ENCODE results near the gene UBXN2A.
"Not testable (repeated sequence)": the region's sequence is repeated elsewhere in the genome, so short reads cannot be mapped to it uniquely, and the experiment has no call there.

The UBXN2A gene

GRCh38 chr2:23941644-23942043 is 1.4 kb downstream of the UBXN2A start:
- DNase-seq (ENCODE audit: low spot score), result no peak

- no peak for DNase-seq (ENCODE audit: low spot score)
These were observed 3.4 kb downstream of the UBXN2A start for GRCh38 chr2:23943666-23944065.

GRCh38 chr2:23944527-23944926 is 4.3 kb downstream of the UBXN2A start:
- no peak for DNase-seq (ENCODE audit: low spot score)

- no peak for DNase-seq (ENCODE audit: low spot score)
These were observed 4.7 kb downstream of the UBXN2A start for GRCh38 chr2:23944976-23945375.

GRCh38 chr2:23947350-23947749 is 7.1 kb downstream of the UBXN2A start:
- no peak for DNase-seq (ENCODE audit: low spot score)

GRCh38 chr2:23952558-23952957 is 12.3 kb downstream of the UBXN2A start:
- DNase-seq (ENCODE audit: low spot score), result not testable (repeated sequence)

GRCh38 chr2:23953625-23954024 is 13.4 kb downstream of the UBXN2A start:
- DNase-seq (ENCODE audit: low spot score), result no peak

GRCh38 chr2:23954325-23955014 is 14.2 kb downstream of the UBXN2A start:
- DNase-seq (ENCODE audit: low spot score), result no peak

- DNase-seq (ENCODE audit: low spot score), result no peak
These were observed 27.6 kb downstream of the UBXN2A start for GRCh38 chr2:23967846-23968245.

GRCh38 chr2:23976883-23977282 is 36.6 kb downstream of the UBXN2A start:
- no peak for DNase-seq (ENCODE audit: low spot score)

- no peak for DNase-seq (ENCODE audit: low spot score)
These were observed 48.1 kb downstream of the UBXN2A start for GRCh38 chr2:23988371-23988770.

- DNase-seq (ENCODE audit: low spot score), result no peak
These were observed 52.7 kb downstream of the UBXN2A start for GRCh38 chr2:23992931-23993330.

- DNase-seq (ENCODE audit: low spot score), result no peak
These were observed 53.5 kb downstream of the UBXN2A start for GRCh38 chr2:23993736-23994269.

- no peak for DNase-seq (ENCODE audit: low spot score)
These were observed 54.3 kb downstream of the UBXN2A start for GRCh38 chr2:23994567-23994966.

- no peak for DNase-seq (ENCODE audit: low spot score)
These were observed 67.4 kb downstream of the UBXN2A start for GRCh38 chr2:24007693-24008092.

- no peak for DNase-seq (ENCODE audit: low spot score)
These were observed 68.6 kb downstream of the UBXN2A start for GRCh38 chr2:24008672-24009366.

- DNase-seq (ENCODE audit: low spot score), result no peak
These were observed 69.1 kb downstream of the UBXN2A start for GRCh38 chr2:24009367-24009679.

GRCh38 chr2:24009680-24010476 is 69.6 kb downstream of the UBXN2A start, which contains the start of gene MFSD2B:
Gene MFSD2B (plus strand): TSS chr2:24010085. CDS start chr2:24010097, 12 bp downstream.
- no peak for DNase-seq (ENCODE audit: low spot score)

GRCh38 chr2:24010477-24011249 is 70.4 kb downstream of the UBXN2A start:
- DNase-seq (ENCODE audit: low spot score), result no peak

GRCh38 chr2:24011250-24012104 is 71.2 kb downstream of the UBXN2A start:
- no peak for DNase-seq (ENCODE audit: low spot score)

Data from kidney capillary endothelial cell (primary cell).